HG03045 (cell line): Measurements from ENCODE around the gene PTTG1IP.

Experiments used
- ATAC-seq: cut with Tn5 transposase; IDR thresholded peaks from one replicate; pipeline ENCODE4 v1.9.1; 2021; ENCODE audit warnings: mild to moderate bottlenecking, moderate library complexity; ENCODE audit not compliant: unreplicated experiment

PTTG1IP gene

GRCh38 chr21:44896561-44897286 is 23.2 kb upstream of the PTTG1IP start:
- ATAC-seq, result no peak

- ATAC-seq, result no peak
These were observed 22.4 kb upstream of the PTTG1IP start for GRCh38 chr21:44895859-44896258.

- no peak for ATAC-seq
These were observed 21.3 kb upstream of the PTTG1IP start for GRCh38 chr21:44894687-44895302.

GRCh38 chr21:44893948-44894656 is 20.6 kb upstream of the PTTG1IP start:
- no peak for ATAC-seq

- no peak for ATAC-seq
These were observed 19.7 kb upstream of the PTTG1IP start for GRCh38 chr21:44893278-44893556.

GRCh38 chr21:44892536-44893277 is 19.2 kb upstream of the PTTG1IP start:
- no peak for ATAC-seq

GRCh38 chr21:44892095-44892494 is 18.6 kb upstream of the PTTG1IP start:
- ATAC-seq, result no peak

- ATAC-seq, result no peak
These were observed 18.1 kb upstream of the PTTG1IP start for GRCh38 chr21:44891631-44892031.

GRCh38 chr21:44890961-44891541 is 17.6 kb upstream of the PTTG1IP start:
- no peak for ATAC-seq

GRCh38 chr21:44890338-44890931 is 16.9 kb upstream of the PTTG1IP start:
- ATAC-seq, result no peak

- no peak for ATAC-seq
These were observed 16.3 kb upstream of the PTTG1IP start for GRCh38 chr21:44889625-44890337.

GRCh38 chr21:44888581-44889550 is 15.4 kb upstream of the PTTG1IP start:
- ATAC-seq, result no peak

- ATAC-seq, result no peak
These were observed 14.5 kb upstream of the PTTG1IP start for GRCh38 chr21:44887807-44888580.

- no peak for ATAC-seq
These were observed 13.8 kb upstream of the PTTG1IP start for GRCh38 chr21:44887126-44887806.

GRCh38 chr21:44886113-44887075 is 12.9 kb upstream of the PTTG1IP start:
- no peak for ATAC-seq

- ATAC-seq, result no peak
These were observed 12.1 kb upstream of the PTTG1IP start for GRCh38 chr21:44885615-44886014.

- no peak for ATAC-seq
These were observed 10.6 kb upstream of the PTTG1IP start for GRCh38 chr21:44884097-44884496.
